GM18519 (cell line): ENCODE data around the gene DNAJC18.

Experiments
- ATAC-seq: cut with Tn5 transposase; IDR thresholded peaks from one replicate; pipeline ENCODE4 v1.9.1; 2021; ENCODE audit warnings: mild to moderate bottlenecking, moderate library complexity; ENCODE audit not compliant: unreplicated experiment, low FRiP score

The DNAJC18 gene

GRCh38 chr5:139406963-139407362 lies 32.4 kb downstream of the DNAJC18 start:
- no peak for ATAC-seq

- no peak for ATAC-seq
Observed at GRCh38 chr5:139404484-139404840, 34.9 kb downstream of the DNAJC18 start.

- ATAC-seq, result peak; percentile 69
Observed at GRCh38 chr5:139403787-139404483, 35.4 kb downstream of the DNAJC18 start, which contains the start of gene SPATA24. Gene SPATA24 (minus strand): TSS chr5:139404089. CDS start chr5:139404060, 29 bp downstream.

- ATAC-seq, result no peak
Observed at GRCh38 chr5:139403418-139403786, 35.9 kb downstream of the DNAJC18 start.

- ATAC-seq, result no peak
Observed at GRCh38 chr5:139402561-139403158, 36.7 kb downstream of the DNAJC18 start.

- ATAC-seq, result no peak
Observed at GRCh38 chr5:139401546-139401945, 37.8 kb downstream of the DNAJC18 start.

- ATAC-seq, result no peak
Observed at GRCh38 chr5:139399501-139400121, 39.7 kb downstream of the DNAJC18 start.

GRCh38 chr5:139397921-139398320 lies 41.4 kb downstream of the DNAJC18 start:
- no peak for ATAC-seq

GRCh38 chr5:139396691-139397090 lies 42.6 kb downstream of the DNAJC18 start:
- no peak for ATAC-seq

- no peak for ATAC-seq
Observed at GRCh38 chr5:139395844-139396640, 43.3 kb downstream of the DNAJC18 start.

- no peak for ATAC-seq
Observed at GRCh38 chr5:139394654-139395566, 44.4 kb downstream of the DNAJC18 start, which contains the start of gene PROB1. Gene PROB1 (minus strand): TSS chr5:139395104. CDS start chr5:139395081, 23 bp downstream.

GRCh38 chr5:139394123-139394653 lies 45.1 kb downstream of the DNAJC18 start:
- no peak for ATAC-seq

- no peak for ATAC-seq
Observed at GRCh38 chr5:139393497-139394122, 45.7 kb downstream of the DNAJC18 start.

GRCh38 chr5:139392678-139393496 lies 46.4 kb downstream of the DNAJC18 start:
- peak; percentile 42 for ATAC-seq

GRCh38 chr5:139392324-139392677 lies 47.0 kb downstream of the DNAJC18 start:
- ATAC-seq, result no peak

- ATAC-seq, result no peak
Observed at GRCh38 chr5:139391570-139392323, 47.6 kb downstream of the DNAJC18 start.

GRCh38 chr5:139390639-139391569 lies 48.4 kb downstream of the DNAJC18 start:
- ATAC-seq, result no peak
